IMR-90 (cell line): ENCODE data around the gene TMSB15C. TPM values are rescaled to one million over a fixed set of nuclear protein-coding genes. Genes with fewer than 3 reads are reported as not detected.

Source experiments
- ATAC-seq: fragments of 200-7000 bp; cut with Tn5 transposase; 2 replicates; pipeline ENCODE4 v1.9.1; 2020; ENCODE audit warnings: low read depth, mild to moderate bottlenecking, moderate library complexity
- BruUV-seq: library from RNA; stranded (reverse); fragments of 400-500 nt; replicated peaks from 2 replicates; lab custom pipeline; 2021; lab: Mats Ljungman, UMichigan
- CTCF ChIA-PET: fragments of 300-600 bp; formaldehyde crosslinking; extraction: SDS; loops from one replicate; lab custom pipeline; 2021; ENCODE audit warnings: antibody characterized with exemption; lab: Yijun Ruan, JAX
- POLR2A ChIA-PET: fragments of 300-600 bp; sonication (Branson Sonifier 250); formaldehyde crosslinking; loops from one replicate; lab custom pipeline; 2022; ENCODE audit warnings: antibody characterized with exemption; ENCODE audit not compliant: unreplicated experiment; lab: Charles Lee
- DNase-seq: peaks from one replicate; pipeline ENCODE4 v3.0.0; 2013
- H2AFZ ChIP-seq: replicated peaks from 2 replicates; pipeline ENCODE3; 2013; ENCODE audit warnings: low read length, mild to moderate bottlenecking; ENCODE audit not compliant: poor library complexity
- H2AK5ac ChIP-seq: 2 replicates; pipeline ENCODE4 v1.6.1; 2013; ENCODE audit warnings: low read depth, low read length, inconsistent platforms
- H2AK9ac ChIP-seq: replicated peaks from 2 replicates; pipeline ENCODE3; 2013; ENCODE audit warnings: mild to moderate bottlenecking, low read depth, low read length, moderate library complexity; ENCODE audit not compliant: poor library complexity
- H2BK120ac ChIP-seq: 2 replicates; pipeline ENCODE4 v1.6.1; 2013; ENCODE audit warnings: low read depth, low read length, inconsistent platforms
- H2BK15ac ChIP-seq: 3 replicates; pipeline ENCODE4 v1.6.1; 2013; ENCODE audit warnings: low read depth, low read length, inconsistent platforms
- H2BK20ac ChIP-seq: 2 replicates; pipeline ENCODE4 v1.6.1; 2013; ENCODE audit warnings: low read depth, mild to moderate bottlenecking, inconsistent platforms, low read length, moderate library complexity
- H2BK5ac ChIP-seq: 2 replicates; pipeline ENCODE4 v1.6.1; 2013; ENCODE audit warnings: mild to moderate bottlenecking, low read depth, low read length, inconsistent platforms; ENCODE audit not compliant: poor library complexity, severe bottlenecking
- H3K14ac ChIP-seq: replicated peaks from 2 replicates; pipeline ENCODE4 v1.6.1; 2013; ENCODE audit warnings: low read depth, low read length, inconsistent platforms
- H3K18ac ChIP-seq: 2 replicates; pipeline ENCODE4 v1.6.1; 2013; ENCODE audit warnings: low read depth, low read length, control low read depth
- H3K23ac ChIP-seq: 2 replicates; pipeline ENCODE4 v1.6.1; 2013; ENCODE audit warnings: low read depth, low read length, inconsistent platforms
- H3K27ac ChIP-seq: 2 replicates; pipeline ENCODE4 v1.5.1; 2013; ENCODE audit warnings: mild to moderate bottlenecking, control low read depth, low read length; ENCODE audit not compliant: insufficient read depth
- H3K27me3 ChIP-seq: 2 replicates; pipeline ENCODE4 v1.6.1; 2013; ENCODE audit warnings: low read length; ENCODE audit not compliant: control insufficient read depth, insufficient read depth
- H3K36me3 ChIP-seq: 2 replicates; pipeline ENCODE4 v1.6.1; 2013; ENCODE audit warnings: low read length, mixed read lengths; ENCODE audit not compliant: control insufficient read depth, insufficient read depth
- H3K4ac ChIP-seq: 2 replicates; pipeline ENCODE4 v1.6.1; 2013; ENCODE audit warnings: low read depth, low read length, inconsistent platforms
- H3K4me1 ChIP-seq: 2 replicates; pipeline ENCODE4 v1.6.1; 2013; ENCODE audit warnings: low read length, mixed read lengths; ENCODE audit not compliant: control insufficient read depth, insufficient read depth
- H3K4me2 ChIP-seq: 2 replicates; pipeline ENCODE4 v1.6.1; 2013; ENCODE audit warnings: low read depth, mild to moderate bottlenecking, control low read depth, low read length, moderate library complexity
- H3K4me3 ChIP-seq: 2 replicates; pipeline ENCODE4 v1.5.1; 2013; ENCODE audit warnings: low read depth, mild to moderate bottlenecking, control low read depth, low read length, moderate library complexity; ENCODE audit not compliant: insufficient read depth
- H3K56ac ChIP-seq: 2 replicates; pipeline ENCODE4 v1.6.1; 2013; ENCODE audit warnings: low read length, inconsistent platforms; ENCODE audit not compliant: insufficient read depth; ENCODE audit errors: extremely low read depth
- H3K79me1 ChIP-seq, 2 experiments: 2 replicates each; pipeline ENCODE4 v1.6.1; 2013; ENCODE audit warnings: low read length in 2 of 2, inconsistent platforms in 1 of 2, low read depth in 1 of 2
- H3K9ac ChIP-seq: 2 replicates; pipeline ENCODE4 v1.6.1; 2013; ENCODE audit warnings: low read depth, low read length, control low read depth
- H3K9me1 ChIP-seq: 2 replicates; pipeline ENCODE4 v1.6.1; 2013; ENCODE audit warnings: low read length, inconsistent platforms; ENCODE audit not compliant: insufficient read depth
- H3K9me3 ChIP-seq: 2 replicates; pipeline ENCODE4 v1.6.1; 2013; ENCODE audit warnings: low read length; ENCODE audit not compliant: control insufficient read depth, insufficient read depth
- H4K20me1 ChIP-seq: 2 replicates; pipeline ENCODE4 v1.6.1; 2013; ENCODE audit warnings: low read length, inconsistent platforms; ENCODE audit not compliant: insufficient read depth
- H4K5ac ChIP-seq: 2 replicates; pipeline ENCODE4 v1.6.1; 2013; ENCODE audit warnings: mild to moderate bottlenecking, low read depth, low read length, control low read depth
- H4K8ac ChIP-seq, 2 experiments: 2 replicates each; pipeline ENCODE4 v1.6.1; 2013; ENCODE audit warnings: low read depth in 2 of 2, low read length in 2 of 2, control low read depth in 1 of 2, inconsistent platforms in 1 of 2
- H4K91ac ChIP-seq: 2 replicates; pipeline ENCODE4 v1.6.1; 2013; ENCODE audit warnings: low read depth, low read length, inconsistent platforms; ENCODE audit not compliant: insufficient read depth
- FOS ChIP-seq: fragments of 150-350 bp; IDR thresholded peaks from 2 replicates; pipeline ENCODE4 v1.6.1; 2016; ENCODE audit warnings: low read depth, low read length
- RAD21 ChIP-seq: IDR thresholded peaks from 2 replicates; pipeline ENCODE4 v1.6.1; 2012; ENCODE audit warnings: low read length, improper control_type of control experiment
- WGBS, 2 experiments: methylation state at CpG; one replicate each; pipeline versions ENCODE4 v1.1.5 to v1.1.7; 2013; ENCODE audit warnings: missing lambda C conversion rate in 2 of 2; ENCODE audit not compliant: insufficient read length in 1 of 2; ENCODE audit errors: extremely low coverage in 2 of 2; 5-methylcytosine and 5-hydroxymethylcytosine counted together
- dilution Hi-C: fragments of 300-500 bp; cut with HindIII; formaldehyde crosslinking; loops from one replicate; pipeline ENCODE4 v1.14.3; 2018; ENCODE audit warnings: low sequenced_read_pairs; ENCODE audit not compliant: unreplicated experiment
- in situ Hi-C: fragments of 300-500 bp; cut with MboI; formaldehyde crosslinking; loops from 3 replicates; pipeline ENCODE4 v1.14.3; 2019; ENCODE audit warnings: low sequenced_read_pairs, inconsistent platforms, mixed read lengths
- intact Hi-C: fragments of 100-400 bp; cut with micrococcal nuclease; formaldehyde crosslinking; loops from 2 replicates; pipeline ENCODE4 v1.10.0; 2022
- polyA plus RNA-seq, 3 experiments: library from polyadenylated mRNA; depleted of rRNA; stranded (reverse); fragments of >200 nt; gene quantifications; 2 replicates each; pipeline ENCODE4 v1.2.3, GENCODE V29; 2012; ENCODE audit warnings: low replicate concordance in 1 of 3
- total RNA-seq: library from RNA; depleted of rRNA; stranded (reverse); fragments of >200 nt; gene quantifications from 2 replicates; pipeline ENCODE4 v1.2.3, GENCODE V29; 2012; rRNA removed

TMSB15C gene
- total and polyA plus RNA-seq, 2 of the 4 experiments (the other 2 are of a cell fraction): 1.9 to 2.0 TPM

- H3K27me3 ChIP-seq: peaks cover 4% of the 10 kb centered on the region
- ATAC-seq (no peak), DNase-seq (no peak)
- no peak within 1 kb of the TSS for H2AK5ac ChIP-seq
- no peak within 1 kb of the TSS for H4K8ac ChIP-seq
- H3K27ac ChIP-seq: no peak within 1 kb of the TSS
- H3K9me3 ChIP-seq: no peaks in the 10 kb centered on the region
- no peak within 1 kb of the TSS for H2BK20ac ChIP-seq
- H3K4ac ChIP-seq: no peak within 1 kb of the TSS
- H3K4me1 ChIP-seq: no peaks in the 10 kb centered on the region
- no peak within 1 kb of the TSS for H2AK9ac ChIP-seq
- no peak within 1 kb of the TSS for H3K56ac ChIP-seq
- in situ Hi-C loops: no loop called here
- H3K4me2 ChIP-seq: no peak within 1 kb of the TSS
- H3K79me1 ChIP-seq: no peaks in the 10 kb centered on the region
- dilution Hi-C loops: no loop called here
- intact Hi-C loops: no loop called here
- no peak within 1 kb of the TSS for H2AFZ ChIP-seq
- POLR2A ChIA-PET: no interaction called here
- H3K18ac ChIP-seq: no peak within 1 kb of the TSS
- H4K91ac ChIP-seq: no peak within 1 kb of the TSS
- no peak within 1 kb of the TSS for H3K23ac ChIP-seq
- 77% methylated on average over 20 of the region's 39 CpGs; no CpG with 5 or more reads in 1 of the 2 experiments for WGBS, 2 experiments
- CTCF ChIA-PET: no interaction called here
- H3K36me3 ChIP-seq: no peaks in the 10 kb centered on the region
- no peaks in the 10 kb centered on the region for H4K20me1 ChIP-seq
- H3K14ac ChIP-seq: no peak within 1 kb of the TSS
- no peak within 1 kb of the TSS for H2BK120ac ChIP-seq
- H2BK15ac ChIP-seq: no peak within 1 kb of the TSS
- no TSS peak for BruUV-seq
- H2BK5ac ChIP-seq: no peak within 1 kb of the TSS
- no peak within 1 kb of the TSS for H3K9ac ChIP-seq
- no peak for TF ChIP-seq RAD21
- no peak for TF ChIP-seq FOS
- H3K9me1 ChIP-seq: no peaks in the 10 kb centered on the region
- no peak within 1 kb of the TSS for H3K4me3 ChIP-seq
- no peak within 1 kb of the TSS for H4K5ac ChIP-seq
These were observed 36.1 kb downstream of the TMSB15C start, which contains the start of gene H2BW2 for GRCh38 chrX:104039689-104040505. Gene H2BW2 (plus strand): TSS chrX:104039956. CDS start chrX:104039995, 39 bp downstream.

Other genes with a start within 250 kb of the TMSB15C start
- gene RAB9B, start 244.0 kb downstream of the TMSB15C start, total RNA-seq: 0.90 and 1.1 TPM in 2 replicates
- gene RAB9B, start 244.0 kb downstream of the TMSB15C start, polyA plus RNA-seq (2012; rRNA removed): 0.34 and 0.58 TPM in 2 replicates
- gene TMSB15B, start 113.6 kb downstream of the TMSB15C start, total RNA-seq: 5.6 and 7.9 TPM in 2 replicates
- 9.0 and 9.9 TPM in 2 replicates for gene TMSB15B, start 113.6 kb downstream of the TMSB15C start, polyA plus RNA-seq (2012; rRNA removed)
- not detected in 2 replicates for gene H2BW1, start 62.5 kb downstream of the TMSB15C start, total RNA-seq
- not detected in 2 replicates for gene H2BW1, start 62.5 kb downstream of the TMSB15C start, polyA plus RNA-seq (2012; rRNA removed)
- gene H2BW2, start 36.3 kb downstream of the TMSB15C start, total RNA-seq: not detected in 2 replicates
- not detected in 2 replicates for gene H2BW2, start 36.3 kb downstream of the TMSB15C start, polyA plus RNA-seq (2012; rRNA removed)
- 0.36 and 0.83 TPM in 2 replicates for gene ZCCHC18, start 36.3 kb upstream of the TMSB15C start, total RNA-seq
- 1.1 and 1.5 TPM in 2 replicates for gene ZCCHC18, start 36.3 kb upstream of the TMSB15C start, polyA plus RNA-seq (2012; rRNA removed)
- 5.8 and 5.9 TPM in 2 replicates for gene SLC25A53, start 80.8 kb upstream of the TMSB15C start, total RNA-seq
- gene SLC25A53, start 80.8 kb upstream of the TMSB15C start, polyA plus RNA-seq (2012; rRNA removed): 3.7 and 4.4 TPM in 2 replicates
- gene FAM199X, start 90.2 kb upstream of the TMSB15C start, total RNA-seq: 13.8 and 25.3 TPM in 2 replicates
- gene FAM199X, start 90.2 kb upstream of the TMSB15C start, polyA plus RNA-seq (2012; rRNA removed): 2.8 and 4.0 TPM in 2 replicates
- gene ESX1, start 178.7 kb upstream of the TMSB15C start, total RNA-seq: not detected in 2 replicates
- gene ESX1, start 178.7 kb upstream of the TMSB15C start, polyA plus RNA-seq (2012; rRNA removed): not detected in 2 replicates